SK-N-MC (cell line): ENCODE measurements around the gene TTC9.

Experiments used
- EZH2 ChIP-seq: fragments of 200-600 bp; sonication (generic); IDR thresholded peaks from one replicate; pipeline ENCODE4 v1.6.1; 2017; ENCODE audit warnings: antibody characterized with exemption
- POLR2AphosphoS5 ChIP-seq: IDR thresholded peaks from 2 replicates; pipeline ENCODE4 v1.6.1; 2012; ENCODE audit warnings: mild to moderate bottlenecking, low read depth, low read length, borderline replicate concordance

- TF ChIP-seq POLR2AphosphoS5 (no peak), EZH2 (no peak)
Measured at GRCh38 chr14:70721542-70721941, 79.8 kb downstream of the TTC9 start.
